ENCODE measurements around the gene PHC2. TPM values are rescaled to one million over a fixed set of nuclear protein-coding genes. Genes with fewer than 3 reads are reported as not detected.

Gene PHC2
- total RNA-seq, 4 donors from 2014 or later, result 77.8 to 81.3 (median 79.5) TPM

DNA sequence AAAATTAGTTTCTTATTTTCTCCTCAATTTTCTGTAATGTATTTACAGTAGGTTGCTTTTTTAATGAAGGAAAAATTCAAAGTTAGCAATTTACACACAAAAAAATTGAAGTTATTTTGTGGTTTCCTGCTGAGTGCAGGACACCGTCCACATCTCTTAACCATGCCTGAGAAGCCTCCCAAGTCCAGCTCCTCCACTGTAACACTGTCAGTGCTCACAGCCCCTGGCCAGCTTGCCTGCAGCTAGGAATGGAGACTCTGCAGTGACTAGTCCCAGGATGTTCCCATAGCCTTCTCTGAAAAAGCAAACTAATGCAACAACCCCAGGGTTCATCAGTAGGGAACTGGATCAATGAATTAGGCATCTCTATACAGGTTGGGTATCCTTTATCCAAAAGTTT lies 113.5 kb downstream of the PHC2 start:
- no peak for DNase-seq (ENCODE audit: low spot score in 2 of 2)
- WGBS, result 45% methylated on average over 1 of the region's 1 CpG
- Histone ChIP-seq H3K4me1 (no peaks in the 10 kb centered on the region), H3K27me3 (no peaks in the 10 kb centered on the region), H3K9me3 (no peaks in the 10 kb centered on the region), H3K36me3 (no peaks in the 10 kb centered on the region), H3K27ac (no peak overlapping the region), H3K4me3 (no peak overlapping the region)
- TF ChIP-seq EP300 (IDR thresholded peaks at IDR 0.05) (no peak), POLR2AphosphoS5 (IDR thresholded peaks at IDR 0.05) (no peak), CTCF (IDR thresholded peaks at IDR 0.05) (no peak), POLR2A (IDR thresholded peaks at IDR 0.05) (no peak)

- WGBS, result 82% methylated on average over 2 of the region's 2 CpGs
- no peak for DNase-seq (ENCODE audit: low spot score in 2 of 2)
- H3K27me3 ChIP-seq, result no peaks in the 10 kb centered on the region
- no peaks in the 10 kb centered on the region for H3K4me1 ChIP-seq
- H3K4me3 ChIP-seq, result no peak overlapping the region
- H3K36me3 ChIP-seq, result no peaks in the 10 kb centered on the region
- no peak overlapping the region for H3K27ac ChIP-seq
- TF ChIP-seq POLR2AphosphoS5 (IDR thresholded peaks at IDR 0.05) (no peak), CTCF (IDR thresholded peaks at IDR 0.05) (no peak), POLR2A (IDR thresholded peaks at IDR 0.05) (no peak), EP300 (IDR thresholded peaks at IDR 0.05) (no peak)
- H3K9me3 ChIP-seq, result no peaks in the 10 kb centered on the region
These were observed 114.3 kb downstream of the PHC2 start for GRCh38 chr1:33316601-33317000.

GRCh38 chr1:33314416-33314815 lies 116.5 kb downstream of the PHC2 start:
- no peaks in the 10 kb centered on the region for H3K9me3 ChIP-seq
- no peak for TF ChIP-seq POLR2AphosphoS5 (IDR thresholded peaks at IDR 0.05)
- no peak for TF ChIP-seq CTCF (IDR thresholded peaks at IDR 0.05)
- no peak for TF ChIP-seq POLR2A (IDR thresholded peaks at IDR 0.05)
- TF ChIP-seq EP300 (IDR thresholded peaks at IDR 0.05), result no peak
- WGBS, result 90% methylated on average over 9 of the region's 9 CpGs
- no peaks in the 10 kb centered on the region for H3K4me1 ChIP-seq
- DNase-seq (ENCODE audit: low spot score in 2 of 2), result no peak
- H3K36me3 ChIP-seq, result no peaks in the 10 kb centered on the region
- H3K4me3 ChIP-seq, result no peak overlapping the region
- no peak overlapping the region for H3K27ac ChIP-seq
- H3K27me3 ChIP-seq, result no peaks in the 10 kb centered on the region

- Histone ChIP-seq H3K9me3 (no peaks in the 10 kb centered on the region), H3K4me3 (no peak overlapping the region), H3K4me1 (no peaks in the 10 kb centered on the region), H3K27me3 (no peaks in the 10 kb centered on the region), H3K27ac (no peak overlapping the region), H3K36me3 (no peaks in the 10 kb centered on the region)
- 67% methylated on average over 5 of the region's 5 CpGs for WGBS
- DNase-seq (ENCODE audit: low spot score in 2 of 2), result no peak
- TF ChIP-seq EP300 (IDR thresholded peaks at IDR 0.05) (no peak), CTCF (IDR thresholded peaks at IDR 0.05) (no peak), POLR2A (IDR thresholded peaks at IDR 0.05) (no peak), POLR2AphosphoS5 (IDR thresholded peaks at IDR 0.05) (no peak)
These were observed 118.5 kb downstream of the PHC2 start for GRCh38 chr1:33312413-33312749.

DNA sequence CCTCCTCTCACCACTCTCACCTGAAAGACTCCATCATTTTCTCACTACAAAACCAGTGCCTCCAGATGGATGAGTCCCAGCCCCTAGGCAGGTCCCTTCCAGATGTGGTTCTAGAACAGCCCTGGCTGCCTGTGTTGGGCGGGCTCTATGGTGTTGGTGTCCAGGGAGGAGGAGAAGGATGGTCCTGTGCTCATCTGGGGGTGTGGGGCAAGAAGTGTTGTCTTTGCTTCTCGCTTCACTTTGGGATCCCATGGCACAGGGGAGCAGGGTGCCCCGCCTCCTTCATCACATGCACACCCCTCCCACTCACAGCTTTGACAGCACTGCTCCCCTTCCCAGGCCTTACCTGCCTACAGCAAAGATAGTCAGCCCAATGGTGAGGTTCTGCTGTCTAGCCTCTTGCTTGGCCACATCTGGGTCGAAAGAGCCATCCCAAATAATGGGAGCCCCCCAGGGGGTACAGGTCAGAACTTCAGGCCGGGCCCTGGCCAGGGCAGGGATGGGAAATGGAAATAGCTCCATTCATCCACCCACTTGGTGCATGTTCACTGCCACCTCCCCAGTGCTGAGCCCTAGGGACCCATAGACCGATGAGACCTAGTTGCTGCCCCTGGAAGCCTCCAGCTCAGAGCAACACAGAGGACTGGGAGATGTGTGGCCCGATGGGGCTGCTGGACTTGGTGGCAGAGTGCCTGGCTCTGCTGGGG lies 119.0 kb downstream of the PHC2 start:
- DNase-seq (ENCODE audit: low spot score in 2 of 2), result no peak
- H3K4me3 ChIP-seq, result no peak overlapping the region
- H3K27me3 ChIP-seq, result peaks cover 4% of the 10 kb centered on the region
- no peaks in the 10 kb centered on the region for H3K36me3 ChIP-seq
- WGBS, result 87% methylated on average over 7 of the region's 7 CpGs
- no peak for TF ChIP-seq CTCF (IDR thresholded peaks at IDR 0.05)
- no peak for TF ChIP-seq EP300 (IDR thresholded peaks at IDR 0.05)
- TF ChIP-seq POLR2AphosphoS5 (IDR thresholded peaks at IDR 0.05), result no peak
- no peak for TF ChIP-seq POLR2A (IDR thresholded peaks at IDR 0.05)
- H3K27ac ChIP-seq, result no peak overlapping the region
- H3K4me1 ChIP-seq, result peaks cover 5% of the 10 kb centered on the region
- H3K9me3 ChIP-seq, result no peaks in the 10 kb centered on the region
